ENCODE measurements around the gene TMEM131. TPM values are rescaled to one million over a fixed set of nuclear protein-coding genes. Genes with fewer than 3 reads are reported as not detected.

TMEM131 gene
- total RNA-seq, 1 donor, result 30.0 TPM

DNA sequence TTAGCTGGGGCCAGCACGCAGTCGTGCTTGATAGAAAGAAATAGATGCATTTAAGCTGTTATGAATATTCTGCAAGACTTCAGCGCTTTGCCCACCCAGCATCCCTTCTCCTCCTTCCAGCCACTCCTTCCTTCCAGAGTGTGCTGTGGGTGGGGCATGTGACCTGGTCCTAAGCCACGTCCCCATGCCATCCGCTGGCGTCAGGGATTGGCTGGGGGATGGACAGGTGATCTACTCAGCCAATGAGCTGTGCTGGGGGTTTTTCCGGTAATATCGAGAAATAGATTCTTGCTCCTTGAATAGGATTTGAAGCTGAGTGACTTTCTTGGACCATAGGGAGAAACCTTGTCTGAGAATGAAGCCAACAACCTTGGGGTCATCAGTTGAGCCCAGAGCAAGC lies 287.1 kb downstream of the TMEM131 start:
- Histone ChIP-seq H3K27me3 (ENCODE audit: insufficient read depth, low read length) (peaks cover 12% of the 10 kb centered on the region), H3K4me2 (ENCODE audit: insufficient read depth, low read length) (no peak overlapping the region), H2AFZ (ENCODE audit: low read length) (no peak overlapping the region), H3K4me1 (ENCODE audit: insufficient read depth, low read length) (no peaks in the 10 kb centered on the region), H3K9me3 (ENCODE audit: low read depth, low read length) (no peaks in the 10 kb centered on the region), H3K27ac (ENCODE audit: low read depth, low read length) (no peak overlapping the region), H3K36me3 (ENCODE audit: insufficient read depth, low read length) (no peaks in the 10 kb centered on the region), H4K20me1 (ENCODE audit: insufficient read depth, low read length) (no peaks in the 10 kb centered on the region), H3K4me3 (ENCODE audit: insufficient read depth, low read length) (no peak overlapping the region), H3K79me2 (ENCODE audit: insufficient read depth, low read length) (no peaks in the 10 kb centered on the region)
- peak; percentile 32 for DNase-seq (ENCODE audit: insufficient read length, low spot score, missing footprints)
- TF ChIP-seq, protein P1, sequence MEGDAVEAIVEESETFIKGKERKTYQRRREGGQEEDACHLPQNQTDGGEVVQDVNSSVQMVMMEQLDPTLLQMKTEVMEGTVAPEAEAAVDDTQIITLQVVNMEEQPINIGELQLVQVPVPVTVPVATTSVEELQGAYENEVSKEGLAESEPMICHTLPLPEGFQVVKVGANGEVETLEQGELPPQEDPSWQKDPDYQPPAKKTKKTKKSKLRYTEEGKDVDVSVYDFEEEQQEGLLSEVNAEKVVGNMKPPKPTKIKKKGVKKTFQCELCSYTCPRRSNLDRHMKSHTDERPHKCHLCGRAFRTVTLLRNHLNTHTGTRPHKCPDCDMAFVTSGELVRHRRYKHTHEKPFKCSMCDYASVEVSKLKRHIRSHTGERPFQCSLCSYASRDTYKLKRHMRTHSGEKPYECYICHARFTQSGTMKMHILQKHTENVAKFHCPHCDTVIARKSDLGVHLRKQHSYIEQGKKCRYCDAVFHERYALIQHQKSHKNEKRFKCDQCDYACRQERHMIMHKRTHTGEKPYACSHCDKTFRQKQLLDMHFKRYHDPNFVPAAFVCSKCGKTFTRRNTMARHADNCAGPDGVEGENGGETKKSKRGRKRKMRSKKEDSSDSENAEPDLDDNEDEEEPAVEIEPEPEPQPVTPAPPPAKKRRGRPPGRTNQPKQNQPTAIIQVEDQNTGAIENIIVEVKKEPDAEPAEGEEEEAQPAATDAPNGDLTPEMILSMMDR (IDR thresholded peaks at IDR 0.05; ENCODE audit: extremely low read depth, low read depth, low read length), result no peak

DNA sequence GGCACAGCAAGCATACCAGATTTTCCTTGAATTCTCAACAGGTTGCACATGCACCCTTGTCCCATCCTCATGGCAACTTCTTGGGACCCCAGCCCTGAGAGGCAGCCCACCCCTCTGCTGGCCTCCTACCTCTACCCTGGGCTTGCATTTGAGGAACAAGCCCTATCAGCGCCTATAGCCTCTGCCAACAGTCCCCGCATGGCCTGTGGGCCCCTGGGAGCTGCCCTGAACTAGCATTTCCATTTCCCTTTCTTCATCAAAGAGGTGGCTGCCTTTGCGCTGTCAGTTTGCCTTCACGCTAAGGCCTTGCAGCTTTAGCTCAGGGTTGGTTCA lies 287.7 kb downstream of the TMEM131 start:
- no peaks in the 10 kb centered on the region for H4K20me1 ChIP-seq (ENCODE audit: insufficient read depth, low read length)
- TF ChIP-seq, protein P1 (IDR thresholded peaks at IDR 0.05; ENCODE audit: extremely low read depth, low read depth, low read length), result no peak
- no peaks in the 10 kb centered on the region for H3K9me3 ChIP-seq (ENCODE audit: low read depth, low read length)
- H3K36me3 ChIP-seq (ENCODE audit: insufficient read depth, low read length), result no peaks in the 10 kb centered on the region
- H3K27me3 ChIP-seq (ENCODE audit: insufficient read depth, low read length), result peaks cover 12% of the 10 kb centered on the region
- no peak overlapping the region for H2AFZ ChIP-seq (ENCODE audit: low read length)
- no peak overlapping the region for H3K4me2 ChIP-seq (ENCODE audit: insufficient read depth, low read length)
- H3K4me1 ChIP-seq (ENCODE audit: insufficient read depth, low read length), result no peaks in the 10 kb centered on the region
- H3K27ac ChIP-seq (ENCODE audit: low read depth, low read length), result no peak overlapping the region
- peak; percentile 38 for DNase-seq (ENCODE audit: insufficient read length, low spot score, missing footprints)
- H3K4me3 ChIP-seq (ENCODE audit: insufficient read depth, low read length), result no peak overlapping the region
- H3K79me2 ChIP-seq (ENCODE audit: insufficient read depth, low read length), result no peaks in the 10 kb centered on the region

DNA sequence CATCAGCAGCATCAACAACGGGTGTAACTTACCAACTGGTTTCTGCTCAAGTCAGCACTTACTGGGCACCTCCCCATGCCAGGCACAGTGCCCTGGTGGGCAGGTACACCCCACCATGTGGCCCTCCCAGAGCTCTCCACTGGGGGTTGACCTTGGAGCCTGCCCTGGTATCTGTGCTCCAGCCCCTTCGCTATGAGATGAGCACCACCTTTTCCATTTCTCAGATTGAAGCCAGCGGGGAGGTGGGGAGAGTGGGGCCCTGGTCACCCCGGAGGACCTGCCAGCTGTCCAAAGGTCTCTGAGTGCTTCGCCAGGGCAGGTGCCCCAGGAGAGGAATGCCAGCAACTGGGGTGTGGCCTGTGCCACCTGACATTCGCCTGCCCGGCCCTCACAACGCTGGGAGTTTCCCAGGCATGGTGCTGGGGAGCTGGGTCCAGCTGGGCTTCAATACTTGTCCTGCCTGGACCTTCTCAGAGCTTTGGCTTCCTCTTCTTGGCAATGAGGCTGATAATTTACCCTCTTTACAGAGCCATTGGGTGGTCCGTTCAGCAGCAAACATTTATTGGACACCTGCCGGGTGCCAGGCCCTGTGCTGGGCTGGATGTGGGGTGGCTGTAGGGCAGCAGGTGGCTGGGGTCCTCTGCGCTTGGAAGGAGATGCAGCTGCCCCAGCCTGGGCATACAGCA lies 288.2 kb downstream of the TMEM131 start:
- TF ChIP-seq, protein P1 (IDR thresholded peaks at IDR 0.05; ENCODE audit: extremely low read depth, low read depth, low read length), result no peak
- DNase-seq (ENCODE audit: insufficient read length, low spot score, missing footprints), result peak; percentile 55
- no peak overlapping the region for H3K27ac ChIP-seq (ENCODE audit: low read depth, low read length)
- no peaks in the 10 kb centered on the region for H3K9me3 ChIP-seq (ENCODE audit: low read depth, low read length)
- no peak overlapping the region for H3K4me2 ChIP-seq (ENCODE audit: insufficient read depth, low read length)
- H3K4me3 ChIP-seq (ENCODE audit: insufficient read depth, low read length), result no peak overlapping the region
- H3K4me1 ChIP-seq (ENCODE audit: insufficient read depth, low read length), result peaks cover under 1% of the 10 kb centered on the region
- H3K27me3 ChIP-seq (ENCODE audit: insufficient read depth, low read length), result peaks cover 12% of the 10 kb centered on the region
- H3K79me2 ChIP-seq (ENCODE audit: insufficient read depth, low read length), result no peaks in the 10 kb centered on the region
- H2AFZ ChIP-seq (ENCODE audit: low read length), result no peak overlapping the region
- no peaks in the 10 kb centered on the region for H3K36me3 ChIP-seq (ENCODE audit: insufficient read depth, low read length)
- H4K20me1 ChIP-seq (ENCODE audit: insufficient read depth, low read length), result no peaks in the 10 kb centered on the region

DNA sequence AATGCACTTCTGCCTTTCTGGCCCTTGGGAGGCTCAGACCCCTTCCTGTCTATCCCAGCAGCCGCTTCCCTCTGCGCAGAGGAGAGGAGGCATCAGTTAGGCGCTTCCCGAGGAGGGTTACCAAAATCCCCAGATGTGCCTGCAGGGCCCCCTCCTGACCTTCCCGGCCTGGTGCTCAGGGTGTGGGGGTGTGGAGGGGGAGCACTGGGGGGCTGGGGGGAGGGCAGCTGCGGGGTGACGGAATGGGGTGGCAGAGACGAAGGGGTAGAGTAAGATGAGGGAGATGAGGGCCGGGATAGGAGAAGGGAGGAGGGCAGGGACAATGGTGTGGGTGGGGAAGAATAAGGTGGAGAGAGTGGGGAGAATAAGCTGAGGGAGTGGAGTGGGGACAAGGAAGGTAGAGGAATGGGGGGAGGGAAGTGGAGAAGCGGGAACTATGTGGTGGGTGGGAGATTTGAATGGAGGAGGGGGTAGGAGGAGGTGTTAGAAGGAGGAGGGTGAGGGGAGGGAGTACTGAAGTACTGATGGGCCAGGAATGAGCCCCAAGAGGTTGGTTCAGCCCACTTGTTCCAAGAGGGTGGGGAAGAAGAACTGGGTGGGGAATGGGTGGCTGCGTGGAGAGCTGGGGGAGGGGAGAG lies 288.9 kb downstream of the TMEM131 start:
- TF ChIP-seq, protein P1 (IDR thresholded peaks at IDR 0.05; ENCODE audit: extremely low read depth, low read depth, low read length), result no peak
- no peak overlapping the region for H2AFZ ChIP-seq (ENCODE audit: low read length)
- no peak overlapping the region for H3K27ac ChIP-seq (ENCODE audit: low read depth, low read length)
- no peak overlapping the region for H3K4me3 ChIP-seq (ENCODE audit: insufficient read depth, low read length)
- H3K4me1 ChIP-seq (ENCODE audit: insufficient read depth, low read length), result peaks cover 6% of the 10 kb centered on the region
- no peak for DNase-seq (ENCODE audit: insufficient read length, low spot score, missing footprints)
- H3K9me3 ChIP-seq (ENCODE audit: low read depth, low read length), result no peaks in the 10 kb centered on the region
- no peaks in the 10 kb centered on the region for H3K79me2 ChIP-seq (ENCODE audit: insufficient read depth, low read length)
- peaks cover 12% of the 10 kb centered on the region for H3K27me3 ChIP-seq (ENCODE audit: insufficient read depth, low read length)
- no peak overlapping the region for H3K4me2 ChIP-seq (ENCODE audit: insufficient read depth, low read length)
- H3K36me3 ChIP-seq (ENCODE audit: insufficient read depth, low read length), result no peaks in the 10 kb centered on the region
- no peaks in the 10 kb centered on the region for H4K20me1 ChIP-seq (ENCODE audit: insufficient read depth, low read length)

All from osteoblast (primary cell).